ENCODE measurements around the gene NFKBIZ.
"Not testable (repeated sequence)": the region's sequence is repeated elsewhere in the genome, so short reads cannot be mapped to it uniquely, and the experiment has no call there.

The NFKBIZ gene

GRCh38 chr3:101870138-101870537 lies 20.8 kb downstream of the NFKBIZ start:
- no peak for DNase-seq

GRCh38 chr3:101873619-101874018 lies 24.3 kb downstream of the NFKBIZ start:
- DNase-seq, result no peak

- DNase-seq, result no peak
Measured at GRCh38 chr3:101876142-101876541, 26.8 kb downstream of the NFKBIZ start.

- DNase-seq, result no peak
Measured at GRCh38 chr3:101878589-101878988, 29.3 kb downstream of the NFKBIZ start.

GRCh38 chr3:101879102-101879501 lies 29.8 kb downstream of the NFKBIZ start:
- DNase-seq, result no peak

- no peak for DNase-seq
Measured at GRCh38 chr3:101879623-101880284, 30.4 kb downstream of the NFKBIZ start.

- no peak for DNase-seq
Measured at GRCh38 chr3:101884776-101885175, 35.5 kb downstream of the NFKBIZ start.

- DNase-seq, result not testable (repeated sequence)
Measured at GRCh38 chr3:101885584-101885983, 36.3 kb downstream of the NFKBIZ start.

- DNase-seq, result no peak
Measured at GRCh38 chr3:101886626-101887025, 37.3 kb downstream of the NFKBIZ start.

GRCh38 chr3:101888653-101889052 lies 39.3 kb downstream of the NFKBIZ start:
- no peak for DNase-seq

GRCh38 chr3:101890716-101891115 lies 41.4 kb downstream of the NFKBIZ start:
- DNase-seq, result no peak

- no peak for DNase-seq
Measured at GRCh38 chr3:101892648-101893047, 43.3 kb downstream of the NFKBIZ start.

GRCh38 chr3:101896083-101896757 lies 46.9 kb downstream of the NFKBIZ start:
- DNase-seq, result no peak

- no peak for DNase-seq
Measured at GRCh38 chr3:101897013-101897412, 47.7 kb downstream of the NFKBIZ start.

GRCh38 chr3:101898039-101898438 lies 48.7 kb downstream of the NFKBIZ start:
- no peak for DNase-seq

- DNase-seq, result no peak
Measured at GRCh38 chr3:101898752-101899169, 49.4 kb downstream of the NFKBIZ start.

GRCh38 chr3:101900316-101900715 lies 51.0 kb downstream of the NFKBIZ start:
- no peak for DNase-seq

GRCh38 chr3:101900736-101901135 lies 51.4 kb downstream of the NFKBIZ start:
- no peak for DNase-seq

- DNase-seq, result no peak
Measured at GRCh38 chr3:101902041-101902440, 52.7 kb downstream of the NFKBIZ start.

GRCh38 chr3:101903451-101903871 lies 54.1 kb downstream of the NFKBIZ start:
- DNase-seq, result no peak

- not testable (repeated sequence) for DNase-seq
Measured at GRCh38 chr3:101905573-101905972, 56.3 kb downstream of the NFKBIZ start.
